HG02642 (cell line): ENCODE data around the gene PMVK.
"Not testable (repeated sequence)": the region's sequence is repeated elsewhere in the genome, so short reads cannot be mapped to it uniquely, and the experiment has no call there.

ENCODE experiments used
- ATAC-seq: cut with Tn5 transposase; IDR thresholded peaks from one replicate; pipeline ENCODE4 v1.9.1; 2021; ENCODE audit warnings: mild to moderate bottlenecking; ENCODE audit not compliant: unreplicated experiment, poor library complexity

Gene PMVK

GRCh38 chr1:154925335-154926170 lies 11.0 kb downstream of the PMVK start:
- ATAC-seq: no peak

GRCh38 chr1:154923695-154924094 lies 12.8 kb downstream of the PMVK start:
- no peak for ATAC-seq

- no peak for ATAC-seq
These were observed 23.2 kb downstream of the PMVK start for GRCh38 chr1:154913273-154913672.

GRCh38 chr1:154912755-154913154 lies 23.8 kb downstream of the PMVK start:
- ATAC-seq: no peak

- no peak for ATAC-seq
These were observed 24.6 kb downstream of the PMVK start for GRCh38 chr1:154911691-154912550.

- no peak for ATAC-seq
These were observed 25.7 kb downstream of the PMVK start for GRCh38 chr1:154910851-154911250.

- ATAC-seq: no peak
These were observed 27.6 kb downstream of the PMVK start for GRCh38 chr1:154908937-154909336.

GRCh38 chr1:154908129-154908528 lies 28.4 kb downstream of the PMVK start:
- not testable (repeated sequence) for ATAC-seq

GRCh38 chr1:154906621-154907081 lies 29.9 kb downstream of the PMVK start:
- no peak for ATAC-seq

- no peak for ATAC-seq
These were observed 33.5 kb downstream of the PMVK start for GRCh38 chr1:154902938-154903566.

- ATAC-seq: no peak
These were observed 34.9 kb downstream of the PMVK start for GRCh38 chr1:154901591-154901990.

GRCh38 chr1:154899041-154899440 lies 37.5 kb downstream of the PMVK start:
- no peak for ATAC-seq

GRCh38 chr1:154896771-154897286 lies 39.7 kb downstream of the PMVK start:
- no peak for ATAC-seq

GRCh38 chr1:154895798-154896197 lies 40.7 kb downstream of the PMVK start:
- no peak for ATAC-seq

- no peak for ATAC-seq
These were observed 45.1 kb downstream of the PMVK start for GRCh38 chr1:154891452-154891851.

GRCh38 chr1:154888757-154889156 lies 47.8 kb downstream of the PMVK start:
- ATAC-seq: no peak

- ATAC-seq: no peak
These were observed 50.1 kb downstream of the PMVK start for GRCh38 chr1:154886281-154887015.

GRCh38 chr1:154884869-154885701 lies 51.4 kb downstream of the PMVK start:
- no peak for ATAC-seq
